ENCODE data around the gene PCNX4.

Gene PCNX4

DNA sequence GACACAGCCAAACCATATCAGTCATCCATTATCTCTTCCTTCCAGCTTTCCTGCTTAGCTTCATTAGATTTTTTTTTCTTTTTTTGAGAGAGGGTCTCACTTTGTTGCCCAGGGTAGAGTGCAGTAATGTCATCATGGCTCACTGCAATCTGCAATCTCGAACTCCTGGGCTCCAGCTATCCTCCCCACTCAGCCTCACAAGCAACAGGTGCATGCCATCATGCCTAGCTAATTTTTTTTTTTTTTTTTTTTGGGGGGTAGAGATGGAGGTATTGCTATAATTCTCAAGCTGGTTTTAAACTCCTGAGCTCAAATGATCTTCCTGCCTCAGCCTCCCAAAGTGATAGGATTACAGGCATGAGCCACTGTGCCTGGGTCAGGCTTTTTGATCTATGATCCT is 119.0 kb downstream of the PCNX4 start:
- DNase-seq, result no peak

DNA sequence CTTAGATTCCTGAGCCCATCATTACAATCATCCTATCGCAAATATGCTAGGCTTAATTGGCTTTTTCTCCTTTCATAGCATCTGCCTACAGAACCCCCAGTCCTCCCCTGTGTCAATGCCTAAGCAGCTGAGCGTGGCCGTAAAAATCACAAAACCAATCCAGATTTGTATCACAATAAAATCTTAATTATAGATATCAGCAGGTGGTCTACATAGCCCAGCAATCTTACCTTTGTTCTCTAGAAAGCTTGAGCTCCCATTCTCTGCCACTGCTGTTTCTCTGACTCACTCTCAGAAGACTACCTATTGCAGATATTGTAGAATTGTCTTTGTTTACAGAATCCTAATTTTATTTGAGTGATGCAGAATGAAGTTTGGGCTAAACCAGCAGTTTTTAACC is 119.4 kb downstream of the PCNX4 start:
- DNase-seq, result no peak

DNA sequence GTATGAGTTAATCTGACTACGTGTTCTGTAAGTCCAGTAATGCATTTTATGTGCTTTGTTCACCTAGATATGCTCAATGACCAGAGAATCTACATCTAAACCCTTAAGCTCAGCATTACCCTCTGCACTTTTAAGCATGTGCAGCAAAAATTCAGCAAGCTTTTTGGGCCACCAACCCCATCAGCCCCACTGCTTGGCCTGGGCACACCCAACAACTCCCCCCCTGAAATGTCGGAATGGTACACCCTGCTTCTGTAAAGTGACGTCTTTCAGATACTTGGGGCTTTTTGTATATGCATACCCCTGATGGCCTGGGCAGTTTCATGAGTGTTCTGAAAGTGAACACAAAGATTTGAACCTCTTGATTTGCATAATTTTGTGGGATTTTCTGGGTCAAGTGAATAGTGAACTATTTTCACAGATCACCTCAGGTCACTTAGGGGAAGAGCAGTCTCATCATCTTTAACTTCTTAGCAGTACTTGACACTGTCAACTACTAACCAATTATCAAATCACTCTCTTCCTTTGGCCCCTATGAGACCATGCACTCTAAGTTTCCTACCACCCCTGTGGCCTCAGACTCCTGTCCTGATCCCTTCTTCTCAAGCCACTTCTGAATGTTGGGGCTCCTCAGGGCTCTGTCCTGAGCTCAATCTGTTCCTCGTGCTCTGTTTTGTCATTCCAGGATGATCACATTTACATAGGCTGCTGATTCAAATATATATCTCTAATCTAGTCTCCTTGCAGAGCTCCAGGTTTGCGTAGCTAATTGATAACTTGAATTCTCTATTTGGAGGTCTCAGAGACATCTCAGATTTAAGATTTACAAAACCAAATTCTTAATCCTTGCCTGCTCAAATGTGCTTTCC is 121.0 kb downstream of the PCNX4 start:
- DNase-seq, result no peak

DNA sequence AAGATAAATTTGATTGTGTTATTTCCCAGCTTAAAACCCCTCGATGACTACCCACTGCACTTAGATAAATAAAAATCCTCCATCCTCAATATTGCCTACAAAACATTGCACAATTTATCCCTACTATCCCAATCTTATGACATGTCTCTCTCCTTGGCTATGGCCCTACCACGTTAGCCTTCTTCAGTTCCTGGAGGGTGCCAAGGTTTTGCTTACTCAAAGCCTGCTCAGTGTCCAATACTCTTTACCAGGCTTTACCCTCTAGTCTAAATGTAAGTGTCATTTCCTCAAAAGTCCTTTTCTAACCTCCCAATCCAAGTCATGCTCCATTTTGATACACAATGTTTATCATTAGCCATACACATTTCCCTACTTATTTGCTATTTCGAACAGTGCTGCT is 122.3 kb downstream of the PCNX4 start:
- no peak for DNase-seq

DNA sequence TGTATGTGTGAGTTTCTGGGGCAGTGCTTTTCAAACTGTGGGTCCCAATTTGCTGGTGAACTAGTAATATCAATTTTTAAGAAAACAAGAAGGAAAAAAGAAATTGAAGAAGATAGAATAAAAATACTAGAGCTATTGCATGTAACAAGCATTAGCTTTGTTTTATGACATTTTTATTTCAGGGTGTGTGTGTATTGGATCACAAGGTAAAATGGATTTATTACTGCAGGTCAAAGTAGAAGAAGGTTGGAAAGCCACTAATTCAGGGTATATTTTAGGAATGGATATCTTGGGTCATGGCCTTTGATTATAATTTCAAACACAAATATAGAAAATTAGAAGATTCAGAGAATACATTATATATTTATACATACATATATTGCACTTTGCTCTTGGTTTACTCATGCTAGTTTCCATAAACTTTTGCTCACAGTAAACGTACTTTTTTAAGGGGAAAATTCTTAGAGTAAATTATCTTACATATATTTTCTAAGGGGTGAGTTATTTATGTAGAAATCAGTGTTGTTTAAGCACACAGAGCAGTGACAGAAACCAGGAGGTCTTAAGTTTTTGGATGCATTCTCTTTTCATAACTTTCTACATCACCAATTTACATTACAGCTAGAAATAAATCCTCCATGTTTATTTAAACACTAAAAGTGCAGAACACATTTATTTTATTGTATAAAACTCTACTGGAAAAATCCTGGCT is 122.8 kb downstream of the PCNX4 start:
- DNase-seq, result no peak

DNA sequence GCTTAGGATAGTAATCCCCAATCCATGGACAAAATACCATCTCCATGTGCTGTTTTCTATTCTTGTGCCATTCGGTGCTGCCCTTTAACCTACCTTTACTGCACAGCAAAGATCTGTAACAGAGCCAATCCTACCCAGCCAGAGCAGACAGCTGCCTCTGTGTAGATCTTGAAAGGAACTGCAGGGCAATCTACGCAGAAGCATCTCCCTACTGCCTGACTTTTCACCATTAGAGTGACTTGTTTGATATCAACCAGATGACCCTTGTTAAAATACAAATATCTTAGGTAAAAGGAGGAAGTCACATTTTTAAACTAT is 123.4 kb downstream of the PCNX4 start:
- DNase-seq, result no peak

DNA sequence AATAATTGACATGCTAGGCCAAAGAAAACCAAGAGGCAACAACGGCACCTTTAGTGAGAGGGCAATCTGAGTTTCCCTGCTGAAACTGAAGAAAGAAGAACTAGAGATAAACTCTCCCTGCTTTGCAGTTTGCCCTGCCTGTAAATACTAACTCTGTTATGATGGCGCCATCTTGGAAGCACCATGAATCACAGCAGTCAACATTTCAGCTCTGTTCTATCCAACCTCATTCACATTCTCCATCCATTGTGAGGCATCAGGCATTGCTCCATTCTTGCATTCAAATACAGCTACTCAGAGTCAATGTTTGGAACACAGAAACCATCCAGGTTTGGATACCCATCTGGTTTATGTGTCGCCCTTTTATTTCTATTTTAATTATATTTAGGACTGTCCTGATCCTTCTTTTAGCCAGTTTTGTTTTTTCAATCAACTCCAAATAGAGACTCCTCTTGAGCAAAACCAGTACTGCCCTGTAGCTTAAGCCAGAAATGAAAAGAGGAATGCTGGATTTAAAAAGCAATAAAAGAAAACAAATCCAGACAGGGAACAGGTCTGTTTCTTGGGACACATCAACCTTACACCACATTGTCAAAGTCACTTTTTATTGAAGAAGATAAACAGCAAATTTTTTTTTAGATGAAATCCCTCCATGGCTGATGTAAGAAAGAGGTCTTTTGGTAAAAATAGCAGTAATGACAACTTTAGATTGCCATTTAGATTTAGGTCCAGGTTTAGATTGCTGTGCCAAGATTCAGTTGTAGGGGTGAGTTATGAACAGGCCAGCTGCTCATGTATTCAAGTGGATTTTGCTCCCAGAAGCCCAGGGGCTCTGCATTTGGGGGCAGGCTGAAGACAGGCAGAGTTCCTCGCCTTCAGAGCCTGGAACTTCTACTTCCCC is 124.0 kb downstream of the PCNX4 start:
- no peak for DNase-seq

DNA sequence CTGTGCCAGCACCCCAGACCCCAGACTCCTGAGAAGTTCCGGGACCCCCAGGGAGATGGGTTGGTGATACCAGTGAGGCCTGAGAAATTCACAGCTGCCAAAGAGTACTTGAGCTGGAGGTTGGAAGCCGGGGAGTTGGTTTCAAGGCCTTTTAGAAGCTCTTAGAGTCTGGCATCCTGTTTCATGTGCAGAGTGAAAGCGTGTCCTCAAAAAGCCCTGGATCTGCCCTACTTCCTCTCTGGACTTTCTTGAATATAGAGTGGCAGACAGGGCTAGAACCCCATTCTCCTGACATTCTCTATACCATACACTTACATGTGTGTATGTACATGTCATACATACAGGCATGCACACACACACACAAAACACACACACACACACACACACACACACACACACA is 126.0 kb downstream of the PCNX4 start:
- DNase-seq, result no peak
